ENCODE results near the gene NACC1.

NACC1 gene

GRCh38 chr19:13151605-13152355 lies 33.7 kb downstream of the NACC1 start:
- Histone ChIP-seq H3K36me3 (ENCODE audit: control insufficient read depth in 2 of 2, insufficient read depth in 1 of 2, low read length in 2 of 2) (peaks cover 3 to 11% of the 10 kb centered on the region in 2 experiments; a peak in 2 of 3 replicates), H3K4me1 (ENCODE audit: control insufficient read depth, insufficient read depth, low read length) (peaks cover 10% of the 10 kb centered on the region), H3K9me3 (ENCODE audit: control insufficient read depth, insufficient read depth, low read depth, low read length) (no peaks in the 10 kb centered on the region), H3K27ac (ENCODE audit: extremely low read depth, low read depth, low read length) (peak overlapping the region; percentile 98), H3K4me3 (ENCODE audit: low read depth, low read length) (peak overlapping the region; percentile 99)
- ChIA-PET POLR2A (interaction anchor here (0.5 to 2.2 kb wide), 27 partner anchors 10 to 199 kb away, joined by 3 to 89 read pairs (median 5); partner anchors contain the start of genes NACC1 and TRMT1), CTCF (interaction anchor here (0.6 to 1.1 kb wide), 7 partner anchors 43 to 622 kb away, joined by 3 to 6 read pairs (median 4); no protein-coding TSS in a partner anchor)
- TF ChIP-seq SP3 (tag by site-specific recombination; IDR thresholded peaks at IDR 0.05) (peak; percentile 92), ZNF423 (tag by site-specific recombination; IDR thresholded peaks at IDR 0.05) (peak; percentile 98), BCL11A (tag by site-specific recombination; IDR thresholded peaks at IDR 0.05; ENCODE audit: low read depth) (no peak), ZNF221 (tag by site-specific recombination; IDR thresholded peaks at IDR 0.05; ENCODE audit: borderline replicate concordance) (no peak), ZBTB20 (tag by site-specific recombination; IDR thresholded peaks at IDR 0.05) (peak; percentile 78; the same call in 1 of the 2 replicates), KLF10 (tag by site-specific recombination; IDR thresholded peaks at IDR 0.05) (peak; percentile 78), ZNF223 (tag by site-specific recombination; IDR thresholded peaks at IDR 0.05) (no peak), SP7 (tag by site-specific recombination; IDR thresholded peaks at IDR 0.05) (peak; percentile 65), BCL6B (tag by site-specific recombination; IDR thresholded peaks at IDR 0.05) (peak; percentile 92), ZNF785 (tag by site-specific recombination; IDR thresholded peaks at IDR 0.05) (0 out of 2 replicates have a peak, but pooled peaks have one; percentile 65), HOXA7 (CRISPR knock-in tag; IDR thresholded peaks at IDR 0.05; ENCODE audit: borderline replicate concordance) (no peak), ZBTB44 (tag by site-specific recombination; IDR thresholded peaks at IDR 0.05) (peak; percentile 26; the same call in 1 of the 2 replicates), ZNF23 (tag by site-specific recombination; IDR thresholded peaks at IDR 0.05; ENCODE audit: borderline replicate concordance) (no peak), ZSCAN23 (tag by site-specific recombination; IDR thresholded peaks at IDR 0.05) (0 out of 2 replicates have a peak, but pooled peaks have one; percentile 64), ZNF561 (tag by site-specific recombination; IDR thresholded peaks at IDR 0.05; ENCODE audit: borderline replicate concordance) (no peak; the same call in 1 of the 2 replicates), ZBTB21 (tag by site-specific recombination; IDR thresholded peaks at IDR 0.05) (peak; percentile 88; the same call in 1 of the 2 replicates), GLIS1 (tag by site-specific recombination; IDR thresholded peaks at IDR 0.05) (peak; percentile 3; the same call in 1 of the 2 replicates), ZFP69B (tag by site-specific recombination; IDR thresholded peaks at IDR 0.05) (peak; percentile 34; the same call in 1 of the 2 replicates), ZNF629 (tag by site-specific recombination; IDR thresholded peaks at IDR 0.05) (peak; percentile 98; the same call in 1 of the 2 replicates), ZNF366 (tag by site-specific recombination; conservative IDR thresholded peaks at IDR 0.05) (peak; percentile 87), ZNF596 (tag by site-specific recombination; IDR thresholded peaks at IDR 0.05) (no peak)
- TF ChIP-seq, protein P1, sequence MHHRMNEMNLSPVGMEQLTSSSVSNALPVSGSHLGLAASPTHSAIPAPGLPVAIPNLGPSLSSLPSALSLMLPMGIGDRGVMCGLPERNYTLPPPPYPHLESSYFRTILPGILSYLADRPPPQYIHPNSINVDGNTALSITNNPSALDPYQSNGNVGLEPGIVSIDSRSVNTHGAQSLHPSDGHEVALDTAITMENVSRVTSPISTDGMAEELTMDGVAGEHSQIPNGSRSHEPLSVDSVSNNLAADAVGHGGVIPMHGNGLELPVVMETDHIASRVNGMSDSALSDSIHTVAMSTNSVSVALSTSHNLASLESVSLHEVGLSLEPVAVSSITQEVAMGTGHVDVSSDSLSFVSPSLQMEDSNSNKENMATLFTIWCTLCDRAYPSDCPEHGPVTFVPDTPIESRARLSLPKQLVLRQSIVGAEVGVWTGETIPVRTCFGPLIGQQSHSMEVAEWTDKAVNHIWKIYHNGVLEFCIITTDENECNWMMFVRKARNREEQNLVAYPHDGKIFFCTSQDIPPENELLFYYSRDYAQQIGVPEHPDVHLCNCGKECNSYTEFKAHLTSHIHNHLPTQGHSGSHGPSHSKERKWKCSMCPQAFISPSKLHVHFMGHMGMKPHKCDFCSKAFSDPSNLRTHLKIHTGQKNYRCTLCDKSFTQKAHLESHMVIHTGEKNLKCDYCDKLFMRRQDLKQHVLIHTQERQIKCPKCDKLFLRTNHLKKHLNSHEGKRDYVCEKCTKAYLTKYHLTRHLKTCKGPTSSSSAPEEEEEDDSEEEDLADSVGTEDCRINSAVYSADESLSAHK (tag by site-specific recombination; IDR thresholded peaks at IDR 0.05), result peak; percentile 95
- TF ChIP-seq, protein P2, sequence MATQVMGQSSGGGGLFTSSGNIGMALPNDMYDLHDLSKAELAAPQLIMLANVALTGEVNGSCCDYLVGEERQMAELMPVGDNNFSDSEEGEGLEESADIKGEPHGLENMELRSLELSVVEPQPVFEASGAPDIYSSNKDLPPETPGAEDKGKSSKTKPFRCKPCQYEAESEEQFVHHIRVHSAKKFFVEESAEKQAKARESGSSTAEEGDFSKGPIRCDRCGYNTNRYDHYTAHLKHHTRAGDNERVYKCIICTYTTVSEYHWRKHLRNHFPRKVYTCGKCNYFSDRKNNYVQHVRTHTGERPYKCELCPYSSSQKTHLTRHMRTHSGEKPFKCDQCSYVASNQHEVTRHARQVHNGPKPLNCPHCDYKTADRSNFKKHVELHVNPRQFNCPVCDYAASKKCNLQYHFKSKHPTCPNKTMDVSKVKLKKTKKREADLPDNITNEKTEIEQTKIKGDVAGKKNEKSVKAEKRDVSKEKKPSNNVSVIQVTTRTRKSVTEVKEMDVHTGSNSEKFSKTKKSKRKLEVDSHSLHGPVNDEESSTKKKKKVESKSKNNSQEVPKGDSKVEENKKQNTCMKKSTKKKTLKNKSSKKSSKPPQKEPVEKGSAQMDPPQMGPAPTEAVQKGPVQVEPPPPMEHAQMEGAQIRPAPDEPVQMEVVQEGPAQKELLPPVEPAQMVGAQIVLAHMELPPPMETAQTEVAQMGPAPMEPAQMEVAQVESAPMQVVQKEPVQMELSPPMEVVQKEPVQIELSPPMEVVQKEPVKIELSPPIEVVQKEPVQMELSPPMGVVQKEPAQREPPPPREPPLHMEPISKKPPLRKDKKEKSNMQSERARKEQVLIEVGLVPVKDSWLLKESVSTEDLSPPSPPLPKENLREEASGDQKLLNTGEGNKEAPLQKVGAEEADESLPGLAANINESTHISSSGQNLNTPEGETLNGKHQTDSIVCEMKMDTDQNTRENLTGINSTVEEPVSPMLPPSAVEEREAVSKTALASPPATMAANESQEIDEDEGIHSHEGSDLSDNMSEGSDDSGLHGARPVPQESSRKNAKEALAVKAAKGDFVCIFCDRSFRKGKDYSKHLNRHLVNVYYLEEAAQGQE (tag by site-specific recombination; IDR thresholded peaks at IDR 0.05), result 0 out of 2 replicates have a peak, but pooled peaks have one; percentile 20
- TF ChIP-seq, protein P3, sequence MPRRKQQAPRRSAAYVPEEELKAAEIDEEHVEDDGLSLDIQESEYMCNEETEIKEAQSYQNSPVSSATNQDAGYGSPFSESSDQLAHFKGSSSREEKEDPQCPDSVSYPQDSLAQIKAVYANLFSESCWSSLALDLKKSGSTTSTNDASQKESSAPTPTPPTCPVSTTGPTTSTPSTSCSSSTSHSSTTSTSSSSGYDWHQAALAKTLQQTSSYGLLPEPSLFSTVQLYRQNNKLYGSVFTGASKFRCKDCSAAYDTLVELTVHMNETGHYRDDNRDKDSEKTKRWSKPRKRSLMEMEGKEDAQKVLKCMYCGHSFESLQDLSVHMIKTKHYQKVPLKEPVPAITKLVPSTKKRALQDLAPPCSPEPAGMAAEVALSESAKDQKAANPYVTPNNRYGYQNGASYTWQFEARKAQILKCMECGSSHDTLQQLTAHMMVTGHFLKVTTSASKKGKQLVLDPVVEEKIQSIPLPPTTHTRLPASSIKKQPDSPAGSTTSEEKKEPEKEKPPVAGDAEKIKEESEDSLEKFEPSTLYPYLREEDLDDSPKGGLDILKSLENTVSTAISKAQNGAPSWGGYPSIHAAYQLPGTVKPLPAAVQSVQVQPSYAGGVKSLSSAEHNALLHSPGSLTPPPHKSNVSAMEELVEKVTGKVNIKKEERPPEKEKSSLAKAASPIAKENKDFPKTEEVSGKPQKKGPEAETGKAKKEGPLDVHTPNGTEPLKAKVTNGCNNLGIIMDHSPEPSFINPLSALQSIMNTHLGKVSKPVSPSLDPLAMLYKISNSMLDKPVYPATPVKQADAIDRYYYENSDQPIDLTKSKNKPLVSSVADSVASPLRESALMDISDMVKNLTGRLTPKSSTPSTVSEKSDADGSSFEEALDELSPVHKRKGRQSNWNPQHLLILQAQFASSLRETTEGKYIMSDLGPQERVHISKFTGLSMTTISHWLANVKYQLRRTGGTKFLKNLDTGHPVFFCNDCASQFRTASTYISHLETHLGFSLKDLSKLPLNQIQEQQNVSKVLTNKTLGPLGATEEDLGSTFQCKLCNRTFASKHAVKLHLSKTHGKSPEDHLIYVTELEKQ (tag by site-specific recombination; IDR thresholded peaks at IDR 0.05; ENCODE audit: borderline replicate concordance), result no peak
